ENCODE results near the gene TUBA4B.
"Not testable (repeated sequence)": the region's sequence is repeated elsewhere in the genome, so short reads cannot be mapped to it uniquely, and the experiment has no call there.

Gene TUBA4B

GRCh38 chr2:219308142-219309101 lies 55.4 kb downstream of the TUBA4B start:
- Histone ChIP-seq H3K27ac (ENCODE audit: poor library complexity, severe bottlenecking) (no peak overlapping the region), H3K27me3 (ENCODE audit: insufficient read depth, poor library complexity, severe bottlenecking) (peaks cover 20% of the 10 kb centered on the region), H3K36me3 (ENCODE audit: low read depth) (no peaks in the 10 kb centered on the region), H3K9me3 (ENCODE audit: severe bottlenecking) (no peaks in the 10 kb centered on the region), H3K4me3 (ENCODE audit: severe bottlenecking) (peak overlapping the region; percentile 14), H3K4me1 (ENCODE audit: insufficient read depth, poor library complexity, severe bottlenecking) (no peaks in the 10 kb centered on the region)
- peak; percentile 73 for DNase-seq (ENCODE audit: low spot score)
- peak; percentile 90 for ATAC-seq (ENCODE audit: low read depth)
- TF ChIP-seq CTCF (IDR thresholded peaks at IDR 0.05; ENCODE audit: poor library complexity, severe bottlenecking): no peak

- no peaks in the 10 kb centered on the region for H3K36me3 ChIP-seq (ENCODE audit: low read depth)
- H3K4me1 ChIP-seq (ENCODE audit: insufficient read depth, poor library complexity, severe bottlenecking): no peaks in the 10 kb centered on the region
- H3K9me3 ChIP-seq (ENCODE audit: severe bottlenecking): no peaks in the 10 kb centered on the region
- TF ChIP-seq CTCF (IDR thresholded peaks at IDR 0.05; ENCODE audit: poor library complexity, severe bottlenecking): no peak
- no peak for DNase-seq (ENCODE audit: low spot score)
- H3K27me3 ChIP-seq (ENCODE audit: insufficient read depth, poor library complexity, severe bottlenecking): peaks cover 20% of the 10 kb centered on the region
- no peak within 1 kb of the TSS for H3K27ac ChIP-seq (ENCODE audit: poor library complexity, severe bottlenecking)
- H3K4me3 ChIP-seq (ENCODE audit: severe bottlenecking): peak within 1 kb of the TSS; percentile 14
- no peak for ATAC-seq (ENCODE audit: low read depth)
Measured at GRCh38 chr2:219309278-219309677, 56.2 kb downstream of the TUBA4B start, which contains the start of gene PTPRN. TSS of gene PTPRN (minus strand) at chr2:219309401. CDS start at chr2:219309332, 69 bp downstream.

GRCh38 chr2:219312683-219313263 lies 59.7 kb downstream of the TUBA4B start:
- not testable (repeated sequence) for H3K27ac ChIP-seq (ENCODE audit: poor library complexity, severe bottlenecking); ATAC-seq (ENCODE audit: low read depth); DNase-seq (ENCODE audit: low spot score); H3K9me3 ChIP-seq (ENCODE audit: severe bottlenecking); H3K4me1 ChIP-seq (ENCODE audit: insufficient read depth, poor library complexity, severe bottlenecking); H3K36me3 ChIP-seq (ENCODE audit: low read depth); H3K4me3 ChIP-seq (ENCODE audit: severe bottlenecking)
- H3K27me3 ChIP-seq (ENCODE audit: insufficient read depth, poor library complexity, severe bottlenecking): peaks cover 20% of the 10 kb centered on the region

- Histone ChIP-seq H3K36me3 (ENCODE audit: low read depth) (no peaks in the 10 kb centered on the region), H3K4me3 (ENCODE audit: severe bottlenecking) (no peak overlapping the region), H3K27me3 (ENCODE audit: insufficient read depth, poor library complexity, severe bottlenecking) (peaks cover 4% of the 10 kb centered on the region), H3K27ac (ENCODE audit: poor library complexity, severe bottlenecking) (no peak overlapping the region), H3K9me3 (ENCODE audit: severe bottlenecking) (no peaks in the 10 kb centered on the region), H3K4me1 (ENCODE audit: insufficient read depth, poor library complexity, severe bottlenecking) (no peaks in the 10 kb centered on the region)
- DNase-seq (ENCODE audit: low spot score) (no peak), ATAC-seq (ENCODE audit: low read depth) (no peak)
- no peak for TF ChIP-seq CTCF (IDR thresholded peaks at IDR 0.05; ENCODE audit: poor library complexity, severe bottlenecking)
Measured at GRCh38 chr2:219314804-219315468, 61.9 kb downstream of the TUBA4B start.

All from RWPE2 (cell line).